GM13977 (cell line): Measurements from ENCODE around the gene MPST.

Experiments used
- DNase-seq: peaks from one replicate; pipeline ENCODE4 v3.0.0; 2012; ENCODE audit warnings: low spot score
- in situ Hi-C: fragments of 300-500 bp; cut with MboI; formaldehyde crosslinking; loops from one replicate; pipeline ENCODE4 v1.12.0; 2022; ENCODE audit warnings: low sequenced_read_pairs, low pct_unique_long_range_greater_than_20kb, mixed read lengths, inconsistent platforms; ENCODE audit not compliant: unreplicated experiment
- TF ChIP-seq, protein P1 (sequence below): IDR thresholded peaks from 2 replicates; pipeline ENCODE4 v1.5.1; 2012; ENCODE audit warnings: mild to moderate bottlenecking, control low read depth; ENCODE audit not compliant: insufficient read depth; ENCODE audit errors: extremely low read depth, missing control alignments

MPST gene

DNA sequence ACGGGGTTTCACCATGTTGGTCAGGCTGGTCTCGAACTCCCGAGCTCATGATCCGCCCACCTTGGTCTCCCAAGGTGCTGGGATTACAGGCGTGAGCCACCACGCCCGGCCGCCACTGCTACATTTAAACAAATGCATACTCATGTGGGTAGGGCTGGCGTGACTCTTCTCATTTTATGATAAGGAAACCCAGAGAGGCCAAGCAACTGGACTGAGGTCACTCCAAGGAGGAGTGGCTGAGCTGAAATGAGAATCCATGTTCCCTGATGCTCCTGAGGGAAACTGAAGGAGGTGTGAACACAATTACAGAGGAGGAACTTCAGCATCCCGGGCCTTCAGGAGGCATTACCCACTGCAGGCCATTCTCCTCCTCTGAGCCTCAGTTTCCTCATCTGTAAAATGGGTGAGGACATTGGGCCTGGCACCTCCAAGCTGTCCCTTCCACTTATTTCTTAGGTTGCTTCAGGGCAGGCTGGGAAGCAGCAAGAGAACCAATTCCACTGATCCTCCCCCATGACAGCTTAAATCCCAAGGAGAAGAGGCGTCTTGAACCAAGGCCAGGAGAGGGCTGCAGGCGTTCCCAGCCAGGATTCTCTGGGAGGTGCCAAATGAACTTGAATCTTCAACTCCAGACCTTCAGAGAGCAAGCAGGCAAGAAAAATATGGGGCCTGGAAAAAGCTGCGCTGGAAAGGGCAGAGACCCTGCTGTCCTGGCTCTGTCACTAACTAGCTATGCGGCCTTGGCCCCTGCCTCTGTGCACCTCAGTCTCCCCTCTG lies 3.2 kb upstream of the MPST start:
- TF ChIP-seq, protein P1, sequence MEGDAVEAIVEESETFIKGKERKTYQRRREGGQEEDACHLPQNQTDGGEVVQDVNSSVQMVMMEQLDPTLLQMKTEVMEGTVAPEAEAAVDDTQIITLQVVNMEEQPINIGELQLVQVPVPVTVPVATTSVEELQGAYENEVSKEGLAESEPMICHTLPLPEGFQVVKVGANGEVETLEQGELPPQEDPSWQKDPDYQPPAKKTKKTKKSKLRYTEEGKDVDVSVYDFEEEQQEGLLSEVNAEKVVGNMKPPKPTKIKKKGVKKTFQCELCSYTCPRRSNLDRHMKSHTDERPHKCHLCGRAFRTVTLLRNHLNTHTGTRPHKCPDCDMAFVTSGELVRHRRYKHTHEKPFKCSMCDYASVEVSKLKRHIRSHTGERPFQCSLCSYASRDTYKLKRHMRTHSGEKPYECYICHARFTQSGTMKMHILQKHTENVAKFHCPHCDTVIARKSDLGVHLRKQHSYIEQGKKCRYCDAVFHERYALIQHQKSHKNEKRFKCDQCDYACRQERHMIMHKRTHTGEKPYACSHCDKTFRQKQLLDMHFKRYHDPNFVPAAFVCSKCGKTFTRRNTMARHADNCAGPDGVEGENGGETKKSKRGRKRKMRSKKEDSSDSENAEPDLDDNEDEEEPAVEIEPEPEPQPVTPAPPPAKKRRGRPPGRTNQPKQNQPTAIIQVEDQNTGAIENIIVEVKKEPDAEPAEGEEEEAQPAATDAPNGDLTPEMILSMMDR, result no peak
- in situ Hi-C loops, result no loop called here
- DNase-seq, result no peak

DNA sequence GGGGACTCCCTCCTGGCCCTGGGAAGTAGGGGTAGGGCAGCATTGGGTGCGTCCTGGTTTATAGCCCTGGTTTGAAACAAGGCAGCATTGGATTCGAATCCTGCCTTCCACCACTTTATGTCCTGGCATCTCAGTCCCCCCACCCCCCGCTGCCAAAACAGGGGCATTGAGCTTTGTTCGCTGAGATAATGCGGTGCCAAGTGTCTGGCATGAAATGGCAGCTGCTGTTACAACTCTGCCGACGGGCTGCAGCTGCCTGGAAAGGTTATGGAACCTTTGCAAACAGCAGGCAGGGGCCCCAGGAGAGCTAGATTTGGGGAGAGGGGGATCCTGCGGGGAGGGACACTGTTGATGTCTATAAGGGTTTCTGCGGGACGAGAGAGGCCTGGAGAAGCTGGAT lies 2.2 kb upstream of the MPST start:
- TF ChIP-seq, protein P1, result no peak
- in situ Hi-C loops, result no loop called here
- DNase-seq, result no peak

DNA sequence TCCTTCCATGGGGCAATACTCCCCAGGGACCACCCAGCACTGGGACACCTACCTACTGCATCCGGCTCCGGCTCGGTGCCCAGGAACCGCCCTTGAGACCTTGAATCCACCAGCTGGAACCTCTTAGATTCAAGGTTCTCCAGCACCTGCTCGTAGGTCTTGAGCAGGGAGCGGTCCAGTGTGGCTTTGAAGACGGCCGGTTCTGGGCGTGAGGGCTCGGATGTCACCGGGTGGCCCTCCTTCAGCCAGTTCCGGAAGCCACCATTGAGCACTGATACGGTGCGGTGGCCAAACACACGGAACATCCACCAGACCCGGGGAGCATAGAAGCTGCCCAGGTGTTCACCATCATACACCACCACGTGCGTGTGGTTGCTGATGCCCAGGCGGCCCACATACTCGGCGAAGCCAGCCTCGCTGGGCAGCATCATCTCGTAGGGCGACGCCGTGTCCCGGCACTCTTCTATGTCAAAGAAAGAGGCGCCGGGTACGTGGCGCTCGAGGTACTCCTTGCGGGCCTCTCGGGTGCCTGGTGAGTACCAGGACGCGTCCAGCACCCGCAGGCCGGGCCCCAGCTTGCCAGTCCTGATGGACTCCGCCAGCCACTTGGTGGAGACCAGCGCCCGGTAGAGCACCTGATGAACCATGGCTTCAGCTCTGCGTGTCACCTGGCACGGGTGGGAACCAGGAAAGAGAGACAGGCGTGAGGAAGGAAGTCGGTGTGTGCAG lies 1.3 kb upstream of the MPST start:
- TF ChIP-seq, protein P1, result no peak
- DNase-seq, result no peak
- in situ Hi-C loops, result no loop called here

- no peak for DNase-seq
- in situ Hi-C loops, result no loop called here
- TF ChIP-seq, protein P1, result no peak
Measured at GRCh38 chr22:37018815-37019308, 680 bp upstream of the MPST start.

- DNase-seq, result peak; percentile 41
- TF ChIP-seq, protein P1, result no peak
- in situ Hi-C loops, result no loop called here
Measured at GRCh38 chr22:37020192-37020479, 594 bp downstream of the MPST start.

- in situ Hi-C loops, result no loop called here
- TF ChIP-seq, protein P1, result no peak
- no peak for DNase-seq
Measured at GRCh38 chr22:37021041-37021440, 1.5 kb downstream of the MPST start.
